Loucy (cell line): ENCODE measurements around the gene TRIM34.

Source experiments
- H2AFZ ChIP-seq: fragments of 200-600 bp; sonication (generic); 2 replicates; pipeline ENCODE4 v1.6.0; 2016; ENCODE audit warnings: antibody characterized with exemption, mild to moderate bottlenecking, low read length, moderate library complexity
- H3F3A ChIP-seq: fragments of 200-600 bp; 2 replicates; pipeline ENCODE4 v1.6.0; 2016; ENCODE audit warnings: antibody characterized with exemption, low read depth, mild to moderate bottlenecking
- H3K27me3 ChIP-seq: fragments of 200-600 bp; sonication (generic); 2 replicates; pipeline ENCODE4 v1.6.1; 2014; ENCODE audit warnings: low read length, mild to moderate bottlenecking; ENCODE audit not compliant: insufficient read depth, poor library complexity, severe bottlenecking
- H3K36me3 ChIP-seq: fragments of 200-600 bp; sonication (generic); 2 replicates; pipeline ENCODE4 v1.6.1; 2016; ENCODE audit warnings: low read length; ENCODE audit not compliant: insufficient read depth
- H3K4me1 ChIP-seq: fragments of 200-600 bp; sonication (generic); 2 replicates; pipeline ENCODE4 v1.5.1; 2014; ENCODE audit warnings: low read length, mild to moderate bottlenecking; ENCODE audit not compliant: insufficient read depth, poor library complexity, severe bottlenecking
- H3K4me2 ChIP-seq: fragments of 200-600 bp; sonication (generic); 2 replicates; pipeline ENCODE4 v1.6.0; 2014; ENCODE audit warnings: antibody characterized with exemption, low read length, low read depth, mild to moderate bottlenecking; ENCODE audit not compliant: poor library complexity, severe bottlenecking
- H3K4me3 ChIP-seq: fragments of 200-600 bp; sonication (generic); 2 replicates; pipeline ENCODE4 v1.5.1; 2014; ENCODE audit warnings: low read length, mild to moderate bottlenecking, mixed read lengths; ENCODE audit not compliant: poor library complexity, severe bottlenecking
- H3K79me2 ChIP-seq: fragments of 200-600 bp; sonication (generic); 2 replicates; pipeline ENCODE4 v1.6.1; 2014; ENCODE audit warnings: low read length; ENCODE audit not compliant: insufficient read depth
- H3K9ac ChIP-seq: fragments of 200-600 bp; sonication (generic); 2 replicates; pipeline ENCODE4 v1.6.0; 2014; ENCODE audit warnings: mild to moderate bottlenecking, low read depth, low read length, moderate library complexity; ENCODE audit not compliant: poor library complexity, severe bottlenecking
- H3K9me2 ChIP-seq: fragments of 200-600 bp; sonication (generic); replicated peaks from 2 replicates; pipeline ENCODE4 v1.6.1; 2016; ENCODE audit warnings: low read depth, low read length, mixed read lengths
- H3K9me3 ChIP-seq: fragments of 200-600 bp; sonication (generic); 2 replicates; pipeline ENCODE4 v1.6.1; 2014; ENCODE audit warnings: mild to moderate bottlenecking, antibody characterized with exemption, low read length, low read depth; ENCODE audit not compliant: insufficient read depth
- H4K20me1 ChIP-seq: fragments of 200-600 bp; sonication (generic); 2 replicates; pipeline ENCODE4 v1.6.0; 2014; ENCODE audit warnings: antibody characterized with exemption, low read length, mild to moderate bottlenecking; ENCODE audit not compliant: insufficient read depth, poor library complexity, severe bottlenecking
- EZH2phosphoT487 ChIP-seq: fragments of 200-600 bp; IDR thresholded peaks from 2 replicates; pipeline ENCODE4 v1.6.1; 2018; ENCODE audit warnings: antibody characterized with exemption, mild to moderate bottlenecking, moderate library complexity, borderline replicate concordance
- TF ChIP-seq, protein P1 (sequence below): fragments of 200-600 bp; sonication (generic); conservative IDR thresholded peaks from 2 replicates; pipeline ENCODE4 v1.5.1; 2014; ENCODE audit warnings: mild to moderate bottlenecking, antibody characterized with exemption, low read length

TRIM34 gene

DNA sequence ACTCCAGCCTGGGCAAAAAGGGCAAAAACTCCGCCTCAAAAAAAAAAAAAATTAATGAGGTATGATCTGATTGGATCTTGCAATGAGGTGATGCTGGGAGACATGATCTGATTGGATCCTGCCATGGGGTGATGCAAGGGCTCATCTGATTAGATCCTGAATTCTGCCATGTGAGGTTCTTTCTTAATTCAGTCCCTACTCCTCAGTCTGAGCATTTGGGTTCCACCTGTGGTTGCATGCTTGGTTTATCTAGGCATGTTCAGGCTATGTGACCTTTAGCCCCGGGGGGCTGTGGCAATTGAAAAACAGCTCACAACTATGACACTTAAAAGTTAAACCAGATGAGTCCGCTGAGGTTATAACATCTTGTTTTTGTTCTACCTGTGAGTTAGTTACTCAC is 33.2 kb upstream of the TRIM34 start:
- Histone ChIP-seq H3K36me3 (no peaks in the 10 kb centered on the region), H2AFZ (no peak overlapping the region), H3K4me2 (no peak overlapping the region), H4K20me1 (no peaks in the 10 kb centered on the region), H3K9me3 (no peaks in the 10 kb centered on the region), H3K9me2 (no peaks in the 10 kb centered on the region), H3F3A (no peaks in the 10 kb centered on the region), H3K4me1 (no peaks in the 10 kb centered on the region), H3K79me2 (no peaks in the 10 kb centered on the region), H3K9ac (no peak overlapping the region), H3K4me3 (no peak overlapping the region), H3K27me3 (no peaks in the 10 kb centered on the region)
- no peak for TF ChIP-seq EZH2phosphoT487
- TF ChIP-seq, protein P1, sequence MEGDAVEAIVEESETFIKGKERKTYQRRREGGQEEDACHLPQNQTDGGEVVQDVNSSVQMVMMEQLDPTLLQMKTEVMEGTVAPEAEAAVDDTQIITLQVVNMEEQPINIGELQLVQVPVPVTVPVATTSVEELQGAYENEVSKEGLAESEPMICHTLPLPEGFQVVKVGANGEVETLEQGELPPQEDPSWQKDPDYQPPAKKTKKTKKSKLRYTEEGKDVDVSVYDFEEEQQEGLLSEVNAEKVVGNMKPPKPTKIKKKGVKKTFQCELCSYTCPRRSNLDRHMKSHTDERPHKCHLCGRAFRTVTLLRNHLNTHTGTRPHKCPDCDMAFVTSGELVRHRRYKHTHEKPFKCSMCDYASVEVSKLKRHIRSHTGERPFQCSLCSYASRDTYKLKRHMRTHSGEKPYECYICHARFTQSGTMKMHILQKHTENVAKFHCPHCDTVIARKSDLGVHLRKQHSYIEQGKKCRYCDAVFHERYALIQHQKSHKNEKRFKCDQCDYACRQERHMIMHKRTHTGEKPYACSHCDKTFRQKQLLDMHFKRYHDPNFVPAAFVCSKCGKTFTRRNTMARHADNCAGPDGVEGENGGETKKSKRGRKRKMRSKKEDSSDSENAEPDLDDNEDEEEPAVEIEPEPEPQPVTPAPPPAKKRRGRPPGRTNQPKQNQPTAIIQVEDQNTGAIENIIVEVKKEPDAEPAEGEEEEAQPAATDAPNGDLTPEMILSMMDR: no peak

DNA sequence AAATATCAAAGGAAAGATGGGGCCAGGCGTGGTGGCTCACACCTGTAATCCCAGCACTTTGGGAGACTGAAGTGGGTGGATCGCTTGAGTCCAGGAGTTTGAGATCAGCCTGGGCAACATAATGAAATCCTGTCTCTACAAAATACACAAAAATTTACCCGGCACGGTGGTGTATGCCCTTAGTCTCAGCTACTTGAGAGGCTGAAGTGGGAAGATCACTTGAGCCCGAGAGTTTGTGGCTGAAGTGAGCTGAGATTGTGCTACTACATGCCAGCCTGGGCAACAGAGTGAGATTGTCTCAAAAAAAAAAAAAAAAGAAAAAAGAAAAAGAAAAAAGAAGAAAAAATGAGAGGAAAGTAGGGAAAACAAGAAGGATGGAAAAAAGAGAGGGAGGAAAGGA is 32.2 kb upstream of the TRIM34 start:
- Histone ChIP-seq H3K4me2 (no peak overlapping the region), H3K9ac (no peak overlapping the region)
- TF ChIP-seq EZH2phosphoT487: no peak
- TF ChIP-seq, protein P1: no peak

GRCh38 chr11:5593146-5593545 is 31.7 kb upstream of the TRIM34 start:
- no peaks in the 10 kb centered on the region for H3K27me3 ChIP-seq
- H2AFZ ChIP-seq: no peak overlapping the region
- no peaks in the 10 kb centered on the region for H3K36me3 ChIP-seq
- no peaks in the 10 kb centered on the region for H3K79me2 ChIP-seq
- no peaks in the 10 kb centered on the region for H3K9me3 ChIP-seq
- H3K9me2 ChIP-seq: no peaks in the 10 kb centered on the region
- no peaks in the 10 kb centered on the region for H4K20me1 ChIP-seq
- H3F3A ChIP-seq: no peaks in the 10 kb centered on the region
- no peaks in the 10 kb centered on the region for H3K4me1 ChIP-seq
- H3K4me2 ChIP-seq: no peak overlapping the region
- H3K4me3 ChIP-seq: no peak overlapping the region
- H3K9ac ChIP-seq: no peak overlapping the region
- no peak for TF ChIP-seq EZH2phosphoT487
- TF ChIP-seq, protein P1: no peak

More for the DNA sequence above, 32.2 kb upstream of the TRIM34 start:
- H3K27me3 ChIP-seq: no peaks in the 10 kb centered on the region
- no peaks in the 10 kb centered on the region for H4K20me1 ChIP-seq
- H3F3A ChIP-seq: no peaks in the 10 kb centered on the region
- H3K9me3 ChIP-seq: no peaks in the 10 kb centered on the region
- H3K4me1 ChIP-seq: no peaks in the 10 kb centered on the region
- no peaks in the 10 kb centered on the region for H3K79me2 ChIP-seq
- no peak overlapping the region for H3K4me3 ChIP-seq
- H3K36me3 ChIP-seq: no peaks in the 10 kb centered on the region
- H2AFZ ChIP-seq: no peak overlapping the region
- no peaks in the 10 kb centered on the region for H3K9me2 ChIP-seq
